ENCODE results near the gene UBE2C. TPM values are rescaled to one million over a fixed set of nuclear protein-coding genes. Genes with fewer than 3 reads are reported as not detected.

The UBE2C gene
- polyA plus RNA-seq, 3 donors from 2014 or later: 1.9 to 2.0 TPM; not detected in 1

GRCh38 chr20:45863543-45864470, 51.4 kb downstream of the UBE2C start:
- no peak for DNase-seq
- no peak overlapping the region for H3K4me3 Mint-ChIP-seq
- no peaks in the 10 kb centered on the region for H3K9me3 Mint-ChIP-seq
- peaks cover 0 to 4% (median 3%) of the 10 kb centered on the region in 3 donors for H3K36me3 Mint-ChIP-seq
- H3K27me3 Mint-ChIP-seq (ENCODE audit: low read depth in 3 of 3): no peaks in the 10 kb centered on the region
- peaks cover 8 to 14% of the 10 kb centered on the region in 2 donors for H3K4me1 Mint-ChIP-seq
- H3K27ac Mint-ChIP-seq: peak overlapping the region in 1 of 6 donors; percentile 8

GRCh38 chr20:45866454-45866853, 54.0 kb downstream of the UBE2C start:
- H3K27ac Mint-ChIP-seq: no peak overlapping the region
- peaks cover 0 to 7% (median 0%) of the 10 kb centered on the region in 3 donors for H3K36me3 Mint-ChIP-seq
- H3K4me1 Mint-ChIP-seq: peaks cover 0 to 2% of the 10 kb centered on the region in 2 donors
- no peaks in the 10 kb centered on the region for H3K9me3 Mint-ChIP-seq
- H3K27me3 Mint-ChIP-seq (ENCODE audit: low read depth in 3 of 3): no peaks in the 10 kb centered on the region
- no peak overlapping the region for H3K4me3 Mint-ChIP-seq
- no peak for DNase-seq

Other genes starting within 250 kb of the UBE2C start
- not detected for gene WFDC8, start 233.4 kb upstream of the UBE2C start, polyA plus RNA-seq
- not detected for gene WFDC10A, start 182.9 kb upstream of the UBE2C start, polyA plus RNA-seq
- gene WFDC9, start 181.4 kb upstream of the UBE2C start, polyA plus RNA-seq: not detected
- gene WFDC11, start 142.4 kb upstream of the UBE2C start, polyA plus RNA-seq: not detected
- not detected for gene WFDC13, start 110.6 kb upstream of the UBE2C start, polyA plus RNA-seq
- gene WFDC10B, start 107.6 kb upstream of the UBE2C start, polyA plus RNA-seq: not detected
- gene SPINT4, start 90.3 kb upstream of the UBE2C start, polyA plus RNA-seq: not detected
- not detected for gene WFDC3, start 20.8 kb upstream of the UBE2C start, polyA plus RNA-seq
- 10 to 100 TPM; 31.2 to 33.2 (median 31.5) TPM for gene DNTTIP1, start 20.7 kb upstream of the UBE2C start, polyA plus RNA-seq
- under 1 TPM in 1 of 3 donors, not detected in 2; 0.77 TPM for gene TNNC2, start 14.7 kb downstream of the UBE2C start, polyA plus RNA-seq
- gene SNX21, start 21.2 kb downstream of the UBE2C start, polyA plus RNA-seq: 1 to 10 TPM; 1.6 to 2.5 (median 2.2) TPM
- gene ACOT8, start 44.7 kb downstream of the UBE2C start, polyA plus RNA-seq: 10 to 100 TPM; 46.9 to 83.7 (median 50.2) TPM
- gene ZSWIM3, start 45.0 kb downstream of the UBE2C start, polyA plus RNA-seq: 1 to 10 TPM in 2 of 3 donors, not detected in 1; 1.2 to 3.1 TPM
- gene ZSWIM1, start 68.6 kb downstream of the UBE2C start, polyA plus RNA-seq: under 1 TPM in 2 of 3 donors, not detected in 1; 0.55 to 0.68 TPM
- gene SPATA25, start 75.0 kb downstream of the UBE2C start, polyA plus RNA-seq: not detected
- 1 to 10 TPM in 2 of 3 donors, not detected in 1; 1.0 to 1.1 TPM for gene NEURL2, start 78.6 kb downstream of the UBE2C start, polyA plus RNA-seq
- gene CTSA, start 78.7 kb downstream of the UBE2C start, polyA plus RNA-seq: 100 to 1,000 TPM in 1 of 3 donors, 10 to 100 TPM in 2; 76.8 to 119 (median 97.6) TPM
- 10 to 100 TPM in 1 of 3 donors, 1 to 10 TPM in 1, under 1 TPM in 1; 0.77 to 17.5 (median 7.3) TPM for gene PLTP, start 99.5 kb downstream of the UBE2C start, polyA plus RNA-seq
- 10 to 100 TPM; 78.4 to 93.4 (median 83.0) TPM for gene PCIF1, start 122.0 kb downstream of the UBE2C start, polyA plus RNA-seq
- gene ZNF335, start 159.6 kb downstream of the UBE2C start, polyA plus RNA-seq: 10 to 100 TPM in 1 of 3 donors, 1 to 10 TPM in 2; 7.1 to 17.9 (median 9.6) TPM
- under 1 TPM in 1 of 3 donors, not detected in 2; 0.09 TPM for gene MMP9, start 196.3 kb downstream of the UBE2C start, polyA plus RNA-seq
- gene SLC12A5, start 216.6 kb downstream of the UBE2C start, polyA plus RNA-seq: 1 to 10 TPM in 2 of 3 donors, not detected in 1; 1.0 to 1.8 TPM

All from immature natural killer cell (primary cell).